Panc1 (cell line): ENCODE results near the gene PROZ.

Experiments
- POLR2AphosphoS5 ChIP-seq: IDR thresholded peaks from 2 replicates; pipeline ENCODE4 v1.6.1; 2012; ENCODE audit warnings: mild to moderate bottlenecking, low read depth, low read length, moderate library complexity
- TF ChIP-seq, protein P1 (sequence below): fragments of 450-650 bp; IDR thresholded peaks from 2 replicates; pipeline ENCODE4 v1.5.1; 2017; ENCODE audit warnings: mild to moderate bottlenecking

DNA sequence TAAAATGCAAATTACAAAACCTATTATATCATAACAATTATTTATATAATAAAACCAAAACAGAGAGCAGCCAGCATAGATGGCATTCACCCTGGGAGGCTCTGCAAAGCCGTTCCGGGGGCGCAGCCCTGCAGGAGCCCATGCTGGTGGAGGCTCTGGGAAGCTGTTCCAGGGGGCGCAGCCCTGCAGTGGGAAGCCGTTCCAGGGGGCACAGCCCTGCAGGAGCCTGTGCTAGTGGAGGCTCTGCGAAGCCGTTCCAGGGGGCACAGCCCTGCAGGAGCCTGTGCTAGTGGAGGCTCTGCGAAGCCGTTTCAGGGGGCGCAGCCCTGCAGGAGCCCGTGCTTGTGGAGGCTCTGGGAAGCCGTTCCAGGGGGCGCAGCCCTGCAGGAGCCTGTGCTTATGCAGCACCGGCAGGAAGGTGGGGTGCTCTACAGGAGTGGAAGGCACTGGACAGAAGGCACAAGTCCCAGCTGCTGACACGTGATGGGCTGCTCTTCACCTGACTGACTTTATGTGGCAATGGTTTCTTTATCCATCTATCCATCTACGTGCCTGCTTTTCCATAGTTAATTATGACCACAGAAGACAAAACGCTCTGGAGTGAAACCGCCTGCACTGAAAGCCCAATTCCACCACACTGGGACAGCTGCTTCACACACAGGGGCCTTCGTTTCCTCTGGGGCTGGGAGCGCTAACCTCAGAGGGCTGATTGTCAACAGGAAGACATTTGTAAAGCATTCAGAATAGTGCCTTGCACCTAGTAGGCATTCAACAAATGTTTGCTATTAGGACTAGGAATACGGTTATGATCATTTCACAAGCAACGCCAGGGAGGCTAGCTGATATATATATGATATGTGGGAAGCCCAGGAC lies 26.4 kb downstream of the PROZ start:
- TF ChIP-seq, protein P1, sequence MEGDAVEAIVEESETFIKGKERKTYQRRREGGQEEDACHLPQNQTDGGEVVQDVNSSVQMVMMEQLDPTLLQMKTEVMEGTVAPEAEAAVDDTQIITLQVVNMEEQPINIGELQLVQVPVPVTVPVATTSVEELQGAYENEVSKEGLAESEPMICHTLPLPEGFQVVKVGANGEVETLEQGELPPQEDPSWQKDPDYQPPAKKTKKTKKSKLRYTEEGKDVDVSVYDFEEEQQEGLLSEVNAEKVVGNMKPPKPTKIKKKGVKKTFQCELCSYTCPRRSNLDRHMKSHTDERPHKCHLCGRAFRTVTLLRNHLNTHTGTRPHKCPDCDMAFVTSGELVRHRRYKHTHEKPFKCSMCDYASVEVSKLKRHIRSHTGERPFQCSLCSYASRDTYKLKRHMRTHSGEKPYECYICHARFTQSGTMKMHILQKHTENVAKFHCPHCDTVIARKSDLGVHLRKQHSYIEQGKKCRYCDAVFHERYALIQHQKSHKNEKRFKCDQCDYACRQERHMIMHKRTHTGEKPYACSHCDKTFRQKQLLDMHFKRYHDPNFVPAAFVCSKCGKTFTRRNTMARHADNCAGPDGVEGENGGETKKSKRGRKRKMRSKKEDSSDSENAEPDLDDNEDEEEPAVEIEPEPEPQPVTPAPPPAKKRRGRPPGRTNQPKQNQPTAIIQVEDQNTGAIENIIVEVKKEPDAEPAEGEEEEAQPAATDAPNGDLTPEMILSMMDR: no peak
- TF ChIP-seq POLR2AphosphoS5: no peak
